ENCODE results near the gene FHIT. TPM values are rescaled to one million over a fixed set of nuclear protein-coding genes. Genes with fewer than 3 reads are reported as not detected.

The FHIT gene
- total and polyA plus RNA-seq, 2 of the 4 experiments (the other 2 are of a cell fraction): 0.07 TPM; not detected in 1

DNA sequence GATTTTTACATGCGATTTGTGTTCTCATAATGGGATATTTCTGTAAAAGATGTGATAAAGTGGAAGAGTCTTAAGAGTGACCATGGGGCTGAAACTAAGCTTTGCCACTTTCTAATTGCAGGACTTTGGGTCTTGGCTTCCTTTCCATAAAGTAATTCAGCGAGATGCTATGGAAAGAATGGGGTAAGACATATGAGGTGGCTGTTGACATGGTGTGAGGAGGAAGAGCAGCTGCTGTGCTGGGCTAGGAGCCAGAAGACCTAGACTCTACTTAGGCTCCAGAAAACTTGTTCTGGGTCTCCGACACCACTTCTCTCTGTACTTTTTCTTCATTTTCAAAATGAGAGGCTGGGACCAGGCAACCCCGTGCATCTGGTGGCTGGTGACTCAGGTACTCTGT lies 1547.0 kb downstream of the FHIT start:
- Histone ChIP-seq H3K27me3 (ENCODE audit: control insufficient read depth, insufficient read depth, low read length) (peaks cover 4% of the 10 kb centered on the region), H4K20me1 (ENCODE audit: insufficient read depth, low read length) (no peaks in the 10 kb centered on the region), H3K56ac (ENCODE audit: extremely low read depth, insufficient read depth, low read length) (no peak overlapping the region), H4K91ac (ENCODE audit: insufficient read depth, low read depth, low read length) (no peak overlapping the region; the same call in 1 of the 2 replicates), H3K4me3 (ENCODE audit: insufficient read depth, low read depth, low read length) (no peak overlapping the region), H2BK20ac (ENCODE audit: low read depth, low read length) (no peak overlapping the region), H2AFZ (replicated peaks; ENCODE audit: low read length, poor library complexity) (no peak overlapping the region), H2BK15ac (ENCODE audit: low read depth, low read length) (no peak overlapping the region), H3K9me1 (ENCODE audit: insufficient read depth, low read length) (no peaks in the 10 kb centered on the region), H3K23ac (ENCODE audit: low read depth, low read length) (no peak overlapping the region), H3K4me1 (ENCODE audit: control insufficient read depth, insufficient read depth, low read length) (peaks cover 2% of the 10 kb centered on the region; the same call in 1 of the 2 replicates), H3K18ac (ENCODE audit: low read depth, low read length) (peak overlapping the region; percentile 9; the same call in 1 of the 2 replicates), H4K5ac (ENCODE audit: low read depth, low read length) (no peak overlapping the region), H3K4me2 (ENCODE audit: low read depth, low read length) (no peak overlapping the region), H4K8ac (ENCODE audit: low read depth in 2 of 2, low read length in 2 of 2) (no peak overlapping the region), H3K14ac (replicated peaks; ENCODE audit: low read depth, low read length) (no peak overlapping the region), H3K36me3 (ENCODE audit: control insufficient read depth, insufficient read depth, low read length) (no peaks in the 10 kb centered on the region), H3K79me1 (ENCODE audit: low read depth in 1 of 2, low read length in 2 of 2) (no peaks in the 10 kb centered on the region), H2BK5ac (ENCODE audit: low read depth, low read length, poor library complexity, severe bottlenecking) (no peak overlapping the region), H3K9ac (ENCODE audit: low read depth, low read length) (no peak overlapping the region), H3K27ac (ENCODE audit: insufficient read depth, low read length) (peak overlapping the region; percentile 15; the same call in 1 of the 2 replicates), H3K4ac (ENCODE audit: low read depth, low read length) (no peak overlapping the region), H2AK5ac (ENCODE audit: low read depth, low read length) (no peak overlapping the region), H3K9me3 (ENCODE audit: control insufficient read depth, insufficient read depth, low read length) (no peaks in the 10 kb centered on the region), H2AK9ac (replicated peaks; ENCODE audit: low read depth, low read length, poor library complexity) (no peak overlapping the region), H2BK120ac (ENCODE audit: low read depth, low read length) (no peak overlapping the region)
- ATAC-seq (ENCODE audit: low read depth) (peak; percentile 67), DNase-seq (peak; percentile 6)
- dilution Hi-C loops (cut with HindIII; ENCODE audit: low sequenced_read_pairs, unreplicated experiment) (no loop called here), intact Hi-C loops (cut with micrococcal nuclease) (no loop called here), in situ Hi-C loops (cut with MboI; ENCODE audit: low sequenced_read_pairs) (no loop called here)
- TF ChIP-seq BHLHE40 (IDR thresholded peaks at IDR 0.05; ENCODE audit: low read depth, low read length) (no peak), MAZ (IDR thresholded peaks at IDR 0.05; ENCODE audit: borderline replicate concordance, low read depth, low read length) (no peak), RCOR1 (IDR thresholded peaks at IDR 0.05; ENCODE audit: insufficient replicate concordance, low read length) (no peak), FOS (IDR thresholded peaks at IDR 0.05; ENCODE audit: low read depth, low read length) (no peak), SMC3 (IDR thresholded peaks at IDR 0.05; ENCODE audit: low read depth, low read length) (no peak), CTCF (conservative IDR thresholded peaks at IDR 0.05; ENCODE audit: low read depth, low read length) (no peak), RFX5 (IDR thresholded peaks at IDR 0.05; ENCODE audit: low read depth, low read length) (no peak), USF2 (IDR thresholded peaks at IDR 0.05; ENCODE audit: low read depth, low read length) (no peak), POLR2A (IDR thresholded peaks at IDR 0.05; ENCODE audit: low read depth, low read length) (no peak)
- CTCF ChIA-PET: interaction anchor here (0.6 kb wide), 1 partner anchor 13 kb away, joined by 4 read pairs; no protein-coding TSS in a partner anchor
- POLR2A ChIA-PET (ENCODE audit: unreplicated experiment): no interaction called here
- 0% methylated on average over 1 of the region's 4 CpGs; no CpG with 5 or more reads in 1 of the 2 experiments for WGBS, 2 experiments (ENCODE audit: extremely low coverage in 2 of 2, insufficient read length in 1 of 2)
- BruUV-seq (replicated peaks): no TSS peak
